Epithelial cell of proximal tubule (primary cell): ENCODE data around the gene TARS3. TPM values are rescaled to one million over a fixed set of nuclear protein-coding genes. Genes with fewer than 3 reads are reported as not detected.

Source experiments
- DNase-seq: peaks from one replicate; pipeline ENCODE4 v3.0.0-alpha.2; 2011; ENCODE audit warnings: low read depth
- H3K4me3 ChIP-seq: 2 replicates; pipeline ENCODE4 v1.5.1; 2011; ENCODE audit warnings: low read depth, mild to moderate bottlenecking, low read length
- CTCF ChIP-seq: conservative IDR thresholded peaks from 2 replicates; pipeline ENCODE4 v1.5.1; 2012; ENCODE audit warnings: low read depth, mild to moderate bottlenecking, low read length
- total RNA-seq: library from RNA; depleted of rRNA; stranded (reverse); fragments of >200 nt; gene quantifications from 2 replicates; pipeline ENCODE4 v1.2.3, GENCODE V29; 2015

Gene TARS3
- total RNA-seq, 1 donor from 2014 or later = 9.9 TPM

- no peak overlapping the region for H3K4me3 ChIP-seq
- no peak for TF ChIP-seq CTCF
- no peak for DNase-seq
These were observed 9.3 kb upstream of the TARS3 start for GRCh38 chr15:101733545-101733944.

GRCh38 chr15:101732772-101733171 lies 8.5 kb upstream of the TARS3 start:
- DNase-seq = no peak
- TF ChIP-seq CTCF = no peak
- no peak overlapping the region for H3K4me3 ChIP-seq

GRCh38 chr15:101731746-101732145 lies 7.5 kb upstream of the TARS3 start:
- DNase-seq = no peak
- TF ChIP-seq CTCF = no peak
- H3K4me3 ChIP-seq = no peak overlapping the region

- no peak for DNase-seq
- H3K4me3 ChIP-seq = no peak overlapping the region
- no peak for TF ChIP-seq CTCF
These were observed 2.9 kb upstream of the TARS3 start for GRCh38 chr15:101727186-101727585.

- DNase-seq = no peak
- no peak overlapping the region for H3K4me3 ChIP-seq
- no peak for TF ChIP-seq CTCF
These were observed 800 bp upstream of the TARS3 start for GRCh38 chr15:101725073-101725472.

- DNase-seq = no peak
- TF ChIP-seq CTCF = no peak
- H3K4me3 ChIP-seq = no peak overlapping the region
These were observed 367 bp upstream of the TARS3 start for GRCh38 chr15:101724675-101725005.

- no peak for TF ChIP-seq CTCF
- no peak for DNase-seq
- peak overlapping the region; percentile 75 for H3K4me3 ChIP-seq
These were observed 951 bp downstream of the TARS3 start for GRCh38 chr15:101723171-101723873.
